NCI-H82 treated with DMSO at 0.1 percent for 48 hours (cell line): ENCODE data around the gene SGMS1.

Experiments
- DNase-seq: peaks from one replicate; lab custom pipeline; 2025; ENCODE audit not compliant: unreplicated experiment; lab: John Stamatoyannopoulos, UW

The SGMS1 gene

DNA sequence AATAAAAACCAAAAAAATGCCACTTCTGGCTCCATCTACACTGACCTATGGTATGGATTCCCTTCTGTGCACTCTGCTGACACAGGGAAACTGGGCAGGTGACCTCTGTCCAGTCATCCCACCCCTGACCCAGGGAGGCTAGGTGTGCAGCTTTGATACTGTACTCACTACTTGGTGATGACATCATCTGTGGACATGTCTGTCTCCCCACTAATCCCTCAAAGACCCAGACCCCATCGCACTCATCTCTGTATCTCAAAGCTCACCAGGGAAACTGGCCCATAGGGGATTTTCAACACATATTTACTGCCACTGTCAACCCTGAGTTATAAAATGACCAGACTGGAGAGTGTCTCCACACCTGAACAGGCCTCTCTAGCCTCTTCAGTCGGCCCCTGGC is 10.6 kb downstream of the SGMS1 start:
- DNase-seq: no peak

DNA sequence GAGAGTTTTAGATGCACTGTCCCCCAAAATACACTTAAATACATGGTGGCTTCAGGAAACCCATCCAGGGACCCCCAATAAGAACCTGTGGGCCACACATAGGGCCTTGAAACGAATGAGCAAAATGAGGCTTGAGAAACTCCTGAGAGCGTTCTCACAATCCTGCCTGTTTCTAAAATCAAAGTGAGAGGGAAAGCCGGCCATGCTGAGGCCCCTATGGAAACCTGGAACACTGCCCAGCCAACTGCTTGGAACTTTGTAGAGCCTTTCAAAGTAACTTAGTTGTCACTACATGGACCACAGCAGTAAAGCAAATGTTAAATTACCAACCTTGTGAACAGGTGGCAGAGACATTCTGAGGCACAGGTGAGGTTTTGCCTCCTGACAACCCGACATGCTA is 13.4 kb downstream of the SGMS1 start:
- no peak for DNase-seq

DNA sequence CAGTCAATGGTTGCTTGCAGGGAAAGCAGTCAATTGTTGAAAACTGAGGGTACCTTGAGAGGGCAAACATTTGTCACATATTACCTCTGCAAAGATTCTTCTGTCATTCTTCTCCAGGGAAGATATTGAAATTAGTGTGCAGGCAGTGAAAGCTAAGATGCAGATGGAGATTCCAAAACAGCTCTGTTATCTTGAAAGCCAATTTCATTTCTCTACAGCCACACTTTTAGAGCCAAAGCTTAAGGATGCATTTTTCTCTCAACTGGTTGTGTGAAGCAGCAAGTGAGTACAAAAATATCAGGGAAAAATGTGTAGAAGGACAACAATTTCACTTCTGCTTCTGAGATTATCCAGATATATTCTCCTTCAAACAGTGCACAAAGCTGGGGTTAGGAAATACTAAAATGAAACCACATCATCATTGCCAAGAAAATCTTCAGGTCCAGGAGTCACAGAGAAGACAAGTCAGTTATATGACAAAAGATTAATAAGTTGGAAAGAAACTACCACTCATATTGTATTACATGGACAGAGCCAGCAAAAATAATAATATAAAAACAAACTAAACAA is 16.3 kb downstream of the SGMS1 start:
- no peak for DNase-seq

DNA sequence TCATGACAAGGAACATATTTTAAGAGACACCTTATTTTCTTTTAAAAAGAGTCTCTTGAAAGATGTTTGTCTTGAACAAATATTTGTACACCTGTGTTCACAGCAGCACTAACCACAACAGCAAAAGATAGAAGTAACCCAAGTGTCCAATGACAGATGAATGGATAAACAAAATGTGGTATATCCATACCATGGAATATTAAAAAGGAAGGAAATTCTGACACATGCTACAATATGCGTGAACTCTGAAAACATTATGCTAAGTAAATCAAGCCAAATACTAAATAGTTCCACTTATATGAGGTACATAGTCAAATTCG is 17.8 kb downstream of the SGMS1 start:
- no peak for DNase-seq

DNA sequence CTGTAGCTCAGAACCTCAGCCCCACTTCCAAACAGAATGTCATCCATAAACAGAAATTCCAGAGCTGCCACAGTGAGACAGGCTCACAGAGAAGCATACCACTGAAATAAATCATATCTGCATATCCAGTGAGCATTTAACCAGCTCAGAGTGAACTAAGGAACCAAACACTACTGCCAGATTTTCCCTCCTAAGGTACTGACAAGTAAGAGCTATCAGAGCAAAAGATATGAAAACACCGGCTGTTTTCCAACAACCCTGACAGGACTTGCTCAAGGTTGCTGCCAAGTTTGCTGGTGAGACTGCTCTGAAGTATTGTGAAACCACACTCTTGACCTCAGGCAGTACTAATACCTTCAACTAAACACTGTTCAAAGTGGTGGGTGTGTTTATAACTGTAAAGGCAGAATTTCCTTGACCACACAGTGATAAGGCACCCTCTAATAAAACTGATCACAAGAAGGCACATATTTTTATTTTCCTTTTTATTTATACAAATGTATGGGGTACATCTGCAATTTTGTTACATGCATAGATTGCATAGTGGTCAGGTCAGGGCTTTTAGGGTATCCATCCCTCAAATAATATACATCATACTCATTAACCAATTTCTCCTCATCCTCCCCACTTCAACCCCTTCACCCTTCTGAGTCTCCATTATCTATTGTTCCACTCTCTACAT is 18.3 kb downstream of the SGMS1 start:
- DNase-seq: no peak

DNA sequence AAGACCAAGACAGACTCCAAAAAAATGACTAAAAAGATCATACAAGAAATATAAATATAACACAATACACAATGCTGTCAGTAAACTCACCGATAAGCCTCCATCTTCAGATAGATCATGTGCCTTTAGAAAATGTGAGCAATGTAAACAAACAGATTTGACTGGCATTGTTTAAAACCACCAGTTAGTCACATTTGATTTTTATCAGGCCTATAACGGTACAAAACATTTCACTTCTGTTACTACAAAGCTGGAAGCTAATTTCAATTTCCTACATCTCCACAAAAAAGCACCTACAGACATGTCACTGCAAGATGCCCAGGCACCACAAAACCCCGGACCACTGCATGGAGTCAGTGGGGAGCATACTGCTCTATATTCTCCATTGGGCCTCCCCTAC is 18.9 kb downstream of the SGMS1 start:
- DNase-seq: no peak

DNA sequence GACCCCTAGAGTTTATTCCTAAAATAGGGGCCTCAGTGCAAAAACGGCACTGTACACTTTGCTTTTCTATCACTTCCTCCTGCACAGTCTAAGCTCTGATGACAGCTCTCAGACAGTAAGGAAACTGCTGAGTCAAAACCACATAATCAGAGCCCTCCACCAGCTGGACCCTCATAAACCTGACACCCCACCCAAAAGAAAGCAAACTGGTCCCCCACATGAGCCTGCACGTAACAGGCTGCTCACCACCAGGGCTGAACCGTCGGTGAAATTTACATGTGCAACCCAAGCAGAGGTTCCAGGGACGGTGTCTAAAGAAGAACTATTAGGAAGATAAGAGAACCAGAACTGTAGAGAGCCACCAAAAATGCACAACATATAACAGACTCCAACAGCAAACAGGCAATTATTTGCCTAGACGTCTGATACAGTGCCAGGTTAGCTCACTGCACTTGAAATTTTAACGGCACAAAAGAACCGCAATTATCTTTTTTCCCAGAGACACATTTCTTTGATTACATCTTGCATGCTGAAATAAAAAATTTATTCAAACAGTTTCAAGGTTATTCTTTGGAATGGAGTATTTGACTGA is 19.6 kb downstream of the SGMS1 start:
- DNase-seq: no peak

DNA sequence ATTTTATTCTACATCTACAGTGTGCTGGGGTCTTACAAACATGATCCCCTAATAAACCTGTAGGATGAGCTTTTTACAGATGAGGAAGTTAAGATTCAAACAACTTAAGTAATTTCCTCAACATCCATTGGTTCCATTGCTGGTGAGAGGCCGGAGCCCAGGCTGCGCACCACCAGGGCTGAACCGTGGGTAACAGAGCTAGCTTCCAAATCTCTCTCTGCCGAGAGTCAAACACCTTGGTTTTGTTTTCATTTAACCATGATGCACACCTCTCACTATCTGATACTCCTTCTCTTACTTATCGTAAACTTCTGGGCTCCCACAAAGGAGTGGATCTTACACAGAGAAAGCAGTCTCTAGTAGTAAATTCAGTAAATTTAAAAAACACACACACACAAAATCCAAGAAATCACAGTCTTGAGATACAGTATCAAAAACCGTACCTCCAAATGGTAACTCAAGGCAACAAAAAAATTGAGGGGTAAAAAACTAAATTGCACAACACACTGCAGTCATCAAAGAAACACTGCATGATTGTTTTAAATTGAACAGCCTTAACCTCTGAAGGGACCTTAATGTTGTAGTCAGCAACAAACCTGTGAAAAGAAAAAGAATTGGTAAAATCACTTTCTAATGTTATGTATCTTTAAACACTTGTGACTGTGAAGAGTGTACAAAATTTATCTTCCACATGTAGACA is 20.5 kb downstream of the SGMS1 start:
- DNase-seq: no peak

DNA sequence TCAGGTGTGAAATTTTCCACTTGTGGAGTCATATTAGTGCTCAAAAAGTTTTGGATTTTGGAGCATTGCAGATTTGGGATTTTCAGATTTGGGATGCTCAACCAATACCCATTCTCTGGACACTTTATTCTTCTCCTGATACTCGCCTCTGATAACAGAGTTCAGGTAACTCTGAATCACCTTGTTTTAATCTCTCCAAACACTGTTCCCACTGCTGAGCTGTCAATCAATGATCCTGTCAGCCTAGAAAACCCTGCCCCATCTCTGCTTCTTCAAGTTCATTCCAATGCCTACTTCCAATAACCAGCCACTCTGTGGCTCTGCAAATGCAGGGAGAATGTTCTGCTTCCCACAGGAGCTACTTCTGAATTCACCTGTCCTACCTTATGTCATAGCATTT is 21.8 kb downstream of the SGMS1 start:
- DNase-seq: no peak

DNA sequence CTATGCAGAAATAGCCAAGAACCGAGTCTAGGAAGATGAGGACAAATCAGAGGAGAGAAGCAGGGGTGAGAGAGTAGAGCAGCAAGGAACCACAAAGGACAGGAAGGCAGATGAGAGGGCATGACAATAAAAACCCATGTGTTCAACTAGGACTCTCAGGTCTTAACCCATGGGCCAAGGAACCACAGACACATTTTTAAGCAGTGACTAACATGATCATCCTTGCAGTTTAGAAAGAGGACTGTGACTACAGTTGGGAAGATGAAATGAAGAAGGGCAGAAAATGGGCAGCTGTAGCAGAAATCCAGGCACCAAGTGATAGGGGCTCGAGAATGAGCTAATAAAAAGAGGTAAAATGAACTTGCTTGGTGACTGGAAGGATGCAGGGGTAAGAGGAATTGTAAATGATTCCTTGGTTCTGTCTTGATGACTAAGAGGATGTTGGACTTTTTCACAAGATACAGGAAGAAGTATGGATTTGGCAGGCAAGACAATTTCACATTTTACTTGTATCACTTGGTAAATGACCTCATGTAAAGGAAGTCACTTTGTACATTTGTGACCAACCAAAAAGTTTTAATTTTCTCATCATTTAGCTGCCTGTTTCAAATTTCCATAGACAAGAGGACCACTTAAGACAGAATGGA is 22.8 kb downstream of the SGMS1 start:
- no peak for DNase-seq

DNA sequence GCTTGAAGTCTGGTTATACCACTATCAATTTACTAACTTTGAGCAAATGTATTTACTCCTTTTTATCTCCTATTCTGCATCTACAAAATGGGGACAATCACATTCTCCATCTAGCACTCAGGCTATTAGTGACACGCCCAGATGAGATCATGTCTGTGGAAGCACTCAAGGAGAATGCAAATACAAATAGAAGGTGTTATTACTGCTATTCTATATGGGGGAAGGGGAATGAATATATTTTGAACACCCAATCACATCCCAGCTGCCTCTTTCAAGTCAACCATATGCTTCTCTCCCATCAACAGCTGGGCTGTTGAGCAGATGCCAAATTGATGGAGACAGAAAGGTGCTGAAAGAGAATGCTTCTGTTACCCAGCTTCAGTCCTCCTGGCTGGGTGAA is 23.5 kb downstream of the SGMS1 start:
- DNase-seq: no peak

DNA sequence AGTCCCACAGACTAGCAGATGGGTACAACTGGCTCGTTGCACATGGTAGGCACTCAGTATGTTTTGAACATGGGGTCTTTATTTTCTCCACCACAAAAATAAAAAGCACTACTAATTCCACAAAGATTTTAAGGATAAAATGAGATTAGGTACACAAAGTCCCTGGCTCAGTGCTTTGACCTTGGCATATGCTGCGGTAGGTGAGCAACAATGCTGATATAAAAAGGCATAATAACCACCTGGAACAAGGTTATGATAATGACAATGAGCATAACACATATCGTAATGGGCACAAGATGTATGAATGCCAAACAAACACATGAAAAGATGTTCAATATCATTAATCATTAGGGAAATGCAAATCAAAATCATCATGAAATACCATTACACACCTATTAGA is 26.9 kb downstream of the SGMS1 start:
- no peak for DNase-seq

DNA sequence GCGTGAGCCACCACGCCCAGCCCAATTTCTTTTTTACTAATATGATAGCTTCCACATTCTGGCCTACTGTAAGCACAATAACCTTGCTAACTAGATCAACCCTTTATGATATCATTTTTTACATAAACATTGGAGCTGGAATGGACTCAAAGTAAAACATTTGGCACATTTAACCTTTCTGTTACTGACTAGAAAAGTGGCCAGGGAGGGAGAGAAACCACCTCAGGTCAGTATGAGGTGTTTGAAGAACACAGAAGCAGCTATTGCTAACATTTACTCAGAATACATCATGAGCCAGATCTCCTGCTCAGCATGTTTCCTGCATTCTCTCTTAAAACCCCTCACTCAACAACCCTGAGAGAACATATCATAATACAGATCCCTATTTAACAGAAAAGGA is 27.3 kb downstream of the SGMS1 start:
- no peak for DNase-seq

DNA sequence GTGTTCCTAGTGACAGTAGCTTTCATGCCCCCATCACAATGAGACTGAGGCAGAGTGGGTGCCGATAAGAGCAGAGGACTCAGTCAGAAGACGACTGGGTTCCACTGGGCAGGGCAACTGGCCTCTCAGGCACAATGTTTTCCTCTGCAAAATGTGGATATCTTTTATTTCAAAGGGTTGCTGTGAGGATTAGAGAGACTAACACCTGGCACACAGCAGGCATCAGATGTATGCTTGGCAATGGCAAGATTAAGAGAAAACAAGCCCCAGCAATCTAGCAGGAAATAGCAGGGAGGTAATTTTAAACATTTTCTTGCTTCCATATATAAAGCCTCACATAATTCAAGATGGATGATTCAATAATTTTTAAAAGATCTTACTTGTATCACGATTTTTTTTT is 28.0 kb downstream of the SGMS1 start:
- DNase-seq: no peak

DNA sequence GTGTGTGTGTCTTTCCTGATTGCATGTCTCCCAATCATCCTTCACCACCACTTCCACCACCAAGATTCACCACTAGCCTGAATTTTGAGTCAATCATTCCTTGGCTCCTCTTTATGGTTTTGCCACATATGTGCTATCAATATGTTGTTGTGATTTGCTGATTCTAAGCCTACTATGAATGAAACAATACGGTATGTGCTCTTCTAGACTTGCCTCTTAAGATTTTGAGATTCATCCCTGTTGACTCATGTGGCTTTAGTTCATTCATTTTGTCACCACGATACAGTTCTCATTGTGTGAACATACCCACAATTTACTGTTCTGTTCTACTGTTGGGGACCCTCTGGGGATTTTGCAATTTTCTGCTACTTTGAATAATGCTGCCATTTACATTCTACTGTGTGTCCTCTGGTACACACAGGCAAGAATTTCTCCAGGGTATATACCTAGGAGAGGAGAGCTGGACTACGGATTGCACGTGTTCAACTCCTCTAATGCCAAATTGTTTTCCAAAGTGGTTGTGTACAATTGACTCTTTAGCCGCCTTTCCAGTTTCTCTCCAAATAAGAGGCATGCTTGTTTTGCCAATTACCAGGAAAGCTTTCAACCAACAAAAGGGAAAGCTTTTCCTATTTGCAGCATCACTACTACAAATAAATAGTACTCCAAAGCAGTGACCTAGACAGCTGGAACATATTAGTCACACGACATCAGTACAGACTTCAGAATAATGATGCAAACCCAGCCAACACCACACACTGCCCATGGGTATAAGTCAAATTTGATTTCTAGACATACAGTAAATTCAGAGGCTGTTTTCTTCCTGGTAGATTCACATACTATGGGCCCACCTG is 30.0 kb downstream of the SGMS1 start:
- no peak for DNase-seq

DNA sequence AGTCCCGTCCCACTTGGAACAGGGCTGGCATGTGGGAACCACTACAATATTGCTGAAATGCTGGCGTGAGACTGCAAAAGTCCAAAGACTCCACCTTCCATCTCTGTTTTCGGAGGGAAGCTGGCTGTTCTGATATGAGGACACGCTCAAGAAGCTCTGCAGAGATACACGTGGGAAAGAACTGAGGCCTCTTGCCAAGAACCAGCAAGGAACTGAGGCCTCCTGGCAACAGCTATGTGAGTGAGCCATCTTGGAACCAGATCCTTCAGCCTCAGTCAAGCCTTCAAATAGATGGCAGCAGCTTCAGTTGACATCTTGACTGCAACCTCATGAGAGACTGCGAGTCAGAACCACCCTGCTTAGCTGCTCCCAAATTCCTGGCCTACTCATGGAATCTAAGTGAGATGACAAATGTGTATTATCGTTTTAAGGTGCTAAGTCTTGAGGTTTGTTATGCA is 30.8 kb downstream of the SGMS1 start:
- no peak for DNase-seq

DNA sequence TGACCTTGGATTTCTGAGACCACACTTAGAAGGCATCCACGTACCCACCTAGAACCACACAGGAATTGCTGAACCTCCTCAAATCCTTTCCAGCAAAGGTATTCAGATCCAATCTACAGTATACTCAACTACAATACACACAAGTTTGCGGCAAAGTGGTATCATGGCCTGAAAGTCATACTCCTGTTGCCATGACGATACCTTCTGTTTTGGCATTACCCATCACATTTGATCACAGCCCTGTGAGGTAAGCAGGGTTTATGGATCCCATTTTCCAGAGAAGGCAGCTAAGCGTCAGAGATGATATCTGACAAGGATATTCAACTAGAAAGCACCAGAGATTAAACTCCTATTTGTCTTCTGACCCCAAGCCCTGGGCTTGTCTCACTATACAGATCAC is 32.8 kb downstream of the SGMS1 start:
- no peak for DNase-seq

DNA sequence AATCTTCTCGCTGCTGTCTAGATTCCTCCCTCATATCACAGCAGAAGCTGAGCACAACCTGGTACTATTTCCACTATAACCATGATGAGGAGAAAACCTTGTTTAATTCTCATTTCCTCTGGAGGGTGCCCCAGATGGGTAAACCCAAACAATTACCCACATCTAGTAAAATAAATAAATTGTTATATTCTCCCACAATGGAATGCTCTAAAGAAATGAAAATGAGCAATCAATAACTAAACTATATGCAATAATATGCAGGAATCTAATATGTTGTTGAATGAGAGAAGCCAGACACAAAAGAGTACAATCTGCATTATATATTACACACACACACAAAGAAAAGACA is 37.0 kb downstream of the SGMS1 start:
- no peak for DNase-seq

DNA sequence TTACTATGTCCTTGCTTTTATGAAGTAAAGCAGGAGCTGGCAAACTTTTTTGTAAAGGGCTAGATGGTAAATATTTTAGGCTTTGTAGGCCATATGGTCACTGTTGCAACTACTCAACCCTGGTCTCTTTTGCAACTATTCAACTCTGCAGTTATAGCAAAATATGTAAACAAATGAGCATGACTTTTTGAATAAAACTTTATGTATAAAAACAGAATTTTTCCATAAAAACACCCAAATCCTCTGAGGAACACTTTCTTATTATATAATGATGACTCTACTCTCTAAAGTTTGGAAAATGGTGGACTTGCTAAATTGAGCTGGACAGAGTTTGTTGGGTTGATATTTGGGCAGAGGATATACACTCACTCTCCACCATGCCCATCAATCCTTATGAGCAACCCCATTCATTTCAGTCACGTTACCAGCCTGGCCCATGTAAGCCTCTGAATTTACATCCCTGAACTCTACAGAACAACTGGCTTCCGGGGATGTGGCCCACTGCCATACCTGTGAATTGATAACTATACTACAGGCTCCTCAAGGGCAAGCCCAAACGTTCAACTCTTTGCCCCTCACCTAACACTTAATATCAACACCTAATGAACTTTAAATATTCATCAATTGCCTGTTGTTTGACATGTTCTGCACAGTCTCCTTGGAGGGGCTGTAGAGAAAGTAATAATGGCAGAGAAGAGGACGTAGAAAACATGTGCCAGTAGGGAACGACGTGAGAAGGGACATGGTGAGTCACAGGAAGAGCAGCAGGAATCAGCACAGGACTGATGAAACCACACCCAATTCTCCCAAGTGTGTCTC is 37.6 kb downstream of the SGMS1 start:
- no peak for DNase-seq
